ENCODE measurements around the gene TACR2. TPM values are rescaled to one million over a fixed set of nuclear protein-coding genes. Genes with fewer than 3 reads are reported as not detected.
A peak's percentile ranks its signal among the peaks of the same experiment; 100 is the strongest.

The TACR2 gene
- total RNA-seq, 1 donor from 2014 or later = not detected

DNA sequence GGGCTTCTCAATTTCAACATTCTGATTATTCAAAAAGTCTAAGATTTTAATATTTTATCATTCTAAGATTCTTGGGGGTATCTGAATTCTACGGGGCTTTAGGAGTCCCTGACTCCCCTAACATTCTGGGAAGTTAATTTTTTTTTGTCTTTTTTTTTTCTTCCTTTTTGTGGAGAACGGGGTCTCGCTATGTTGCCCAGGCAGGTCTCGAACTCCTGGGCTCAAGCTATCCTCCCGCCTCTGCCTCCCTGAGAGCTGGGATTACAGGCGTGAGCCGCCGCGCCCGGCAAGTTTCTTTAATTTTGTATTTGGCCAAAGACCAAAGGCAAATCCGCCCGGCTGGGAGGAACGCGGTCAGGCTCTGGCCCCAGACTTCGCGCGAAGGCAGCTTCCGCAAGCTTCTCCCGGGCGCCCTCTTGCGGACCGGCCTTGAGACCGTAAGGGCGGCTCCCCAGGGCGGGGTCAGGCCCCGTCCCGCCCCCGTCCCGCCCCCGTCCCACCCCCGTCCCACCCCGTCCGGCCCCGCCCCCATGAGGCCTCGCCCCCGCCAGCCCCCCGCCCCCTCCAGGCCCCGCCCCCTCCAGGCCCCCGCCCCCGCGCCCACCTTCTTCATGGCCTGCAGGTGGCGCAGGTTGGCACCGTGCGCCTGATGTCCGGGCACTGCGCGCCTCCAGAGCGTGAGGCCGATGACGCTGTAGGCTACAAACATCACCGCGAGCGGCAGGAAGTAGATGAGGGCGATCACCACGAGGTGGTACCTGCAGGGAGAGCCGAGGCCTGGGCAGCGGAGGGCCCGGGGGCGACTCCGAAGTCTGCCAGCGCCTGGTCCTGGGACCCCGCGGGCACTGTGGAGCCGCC is 8.2 kb downstream of the TACR2 start:
- intact Hi-C loops (cut with micrococcal nuclease) = no loop called here
- DNase-seq (peak; percentile 97), ATAC-seq (peak; percentile 83)

DNA sequence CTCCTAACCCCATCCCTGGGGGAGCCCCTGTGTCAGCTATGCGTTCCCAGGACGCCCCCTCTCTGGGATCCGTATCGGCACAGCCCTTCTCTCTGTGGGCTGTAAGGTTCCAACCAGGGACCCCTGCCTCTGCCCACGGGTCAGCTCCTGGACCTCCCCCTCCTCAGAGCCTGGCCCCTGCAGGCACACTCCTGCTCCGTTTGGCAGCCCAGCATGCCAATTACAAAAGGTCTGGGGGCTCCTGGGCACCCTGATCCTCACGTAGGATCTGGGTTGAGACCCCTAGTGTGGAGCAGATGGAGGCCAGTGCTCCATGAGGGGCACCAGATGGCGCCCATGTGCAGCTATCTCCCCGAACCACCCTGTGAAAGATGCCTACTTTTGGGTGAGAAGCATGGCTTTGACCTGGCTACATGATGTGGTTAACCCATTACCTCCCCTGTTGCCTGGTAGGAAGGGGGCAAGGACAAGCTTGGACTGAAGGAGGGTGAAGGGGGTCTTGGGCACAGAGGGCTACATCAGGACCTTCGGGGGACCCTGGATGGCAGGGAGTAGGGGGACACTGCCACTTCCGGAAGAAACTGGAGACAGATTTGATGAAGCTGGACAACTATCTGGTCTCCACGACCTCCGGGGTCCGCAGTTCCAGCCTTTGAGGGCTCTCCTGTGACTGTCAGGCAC is 9.0 kb downstream of the TACR2 start:
- ATAC-seq = peak; percentile 7
- DNase-seq = no peak
- intact Hi-C loops (cut with micrococcal nuclease) = no loop called here

DNA sequence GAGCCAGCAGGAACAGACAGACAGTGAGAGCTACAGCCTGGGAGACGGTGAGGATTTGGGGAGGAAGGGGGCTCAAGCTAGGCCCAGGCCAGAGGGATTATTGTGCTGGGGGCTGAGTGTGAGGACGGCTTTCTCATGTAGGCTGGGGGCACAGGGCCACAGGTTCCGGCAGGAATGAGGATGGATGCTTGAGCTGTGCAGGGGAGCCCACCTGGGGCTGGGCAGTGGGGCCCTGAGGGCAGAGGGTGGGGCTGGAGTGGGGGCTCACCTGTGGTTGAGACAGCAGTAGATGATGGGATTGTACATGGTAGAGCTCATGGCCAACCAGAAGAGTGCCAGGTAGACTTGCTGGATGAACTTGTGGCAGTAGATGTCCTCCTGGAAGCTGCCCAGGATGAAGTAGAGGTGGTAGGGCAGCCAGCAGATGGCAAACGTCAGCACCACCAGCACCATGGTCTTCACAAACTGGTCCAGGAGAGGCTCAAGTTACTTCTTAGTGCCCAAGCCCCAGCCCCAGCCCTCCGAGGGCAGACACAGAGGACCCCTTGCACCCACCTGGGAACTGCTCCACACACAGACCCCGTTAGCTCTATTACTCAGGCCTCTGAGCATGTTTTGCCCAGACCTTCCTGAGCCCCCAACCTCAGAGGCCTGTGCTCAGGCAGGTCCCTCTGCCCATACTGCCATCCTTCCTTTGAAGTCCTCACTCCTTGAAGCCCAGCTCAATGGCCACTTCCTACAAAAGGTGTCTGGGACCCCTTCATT is 9.7 kb downstream of the TACR2 start:
- intact Hi-C loops (cut with micrococcal nuclease) = no loop called here
- no peak for DNase-seq
- ATAC-seq = no peak

DNA sequence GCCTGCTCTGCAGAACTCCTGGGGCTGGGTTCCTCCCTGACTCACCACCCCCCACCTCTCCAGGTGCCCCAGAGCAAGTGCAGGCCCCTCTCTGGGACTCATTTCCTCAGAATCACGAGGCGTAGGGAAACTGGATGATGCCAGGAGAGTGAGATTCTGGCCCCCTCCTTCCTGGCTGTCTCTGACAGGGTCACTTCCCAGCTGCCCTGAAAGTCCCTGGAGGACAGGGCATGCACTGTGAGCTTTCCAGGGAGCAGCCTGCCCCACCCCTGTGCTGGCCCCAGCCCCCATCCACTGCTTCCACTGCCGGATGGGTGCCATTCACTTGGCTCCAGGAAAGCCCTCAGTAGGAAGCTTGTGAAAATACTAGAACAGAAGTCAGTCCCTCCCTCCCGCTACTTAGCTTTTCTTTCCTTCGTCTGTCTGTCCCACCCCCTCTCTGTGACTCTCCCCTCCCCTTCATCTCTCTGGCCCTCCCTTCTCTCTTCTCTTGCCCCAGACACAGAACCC is 10.4 kb downstream of the TACR2 start:
- ATAC-seq (peak; percentile 40), DNase-seq (peak; percentile 73)
- intact Hi-C loops (cut with micrococcal nuclease) = no loop called here

DNA sequence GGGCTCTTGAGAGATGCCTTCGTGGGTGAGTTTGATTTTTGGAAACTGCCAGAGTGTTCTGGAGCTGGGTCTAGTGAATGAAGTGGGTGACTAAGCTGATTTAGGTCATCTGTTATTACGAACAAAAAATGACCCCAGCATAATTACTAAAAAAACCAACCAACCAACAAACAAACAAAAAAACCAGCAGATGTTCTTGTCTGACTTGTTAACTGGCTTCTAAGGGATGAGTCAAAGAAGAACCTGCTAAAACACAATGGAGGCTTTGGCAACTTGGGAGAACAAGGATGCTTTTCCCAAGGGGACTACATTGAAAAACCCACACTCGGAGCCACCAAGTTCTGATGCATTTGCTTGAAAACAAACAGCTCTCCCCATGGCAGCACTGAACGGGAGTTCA is 11.5 kb downstream of the TACR2 start:
- no peak for DNase-seq
- intact Hi-C loops (cut with micrococcal nuclease) = no loop called here

DNA sequence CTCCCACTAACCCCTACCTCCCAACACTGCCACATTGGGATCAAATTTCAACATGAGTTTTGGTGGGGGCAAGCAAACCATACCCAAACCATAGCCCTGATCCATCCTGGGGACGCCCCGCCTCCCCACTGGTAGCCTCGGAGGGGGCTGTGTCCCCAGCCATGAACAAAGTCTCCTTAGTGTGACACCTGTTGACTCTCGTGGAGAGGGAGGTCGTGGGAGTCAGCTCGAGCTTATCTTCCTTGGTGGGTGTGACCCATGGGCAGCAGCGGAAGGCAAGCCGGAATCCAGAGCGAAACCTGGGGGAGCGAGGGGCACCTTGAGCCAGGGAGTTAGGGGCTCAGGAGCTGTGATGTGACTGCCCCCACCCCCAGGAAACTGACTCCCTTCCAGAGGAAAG is 11.9 kb downstream of the TACR2 start:
- ATAC-seq (no peak), DNase-seq (no peak)
- intact Hi-C loops (cut with micrococcal nuclease) = no loop called here

More for the DNA sequence above, 11.5 kb downstream of the TACR2 start:
- no peak for ATAC-seq

DNA sequence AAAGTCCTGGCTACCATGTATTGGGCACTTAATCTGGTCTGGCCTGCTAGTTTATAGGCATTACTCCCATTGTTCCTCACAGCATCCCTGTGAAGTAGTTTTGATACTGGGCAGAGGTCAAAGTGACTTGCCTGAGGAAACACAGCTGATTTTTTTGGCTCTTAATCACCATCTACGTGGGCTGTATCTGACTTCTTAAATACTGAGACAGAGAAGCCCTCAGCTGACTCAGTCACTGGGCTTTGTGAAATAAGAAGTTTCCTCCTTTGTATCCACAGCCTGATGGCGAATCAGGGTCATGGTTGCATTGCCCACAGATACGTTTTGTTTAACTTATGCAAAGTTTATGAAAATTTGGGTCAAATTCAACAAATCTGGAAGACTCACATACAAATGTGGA is 13.2 kb downstream of the TACR2 start:
- ATAC-seq (peak; percentile 7), DNase-seq (no peak)
- intact Hi-C loops (cut with micrococcal nuclease) = no loop called here

DNA sequence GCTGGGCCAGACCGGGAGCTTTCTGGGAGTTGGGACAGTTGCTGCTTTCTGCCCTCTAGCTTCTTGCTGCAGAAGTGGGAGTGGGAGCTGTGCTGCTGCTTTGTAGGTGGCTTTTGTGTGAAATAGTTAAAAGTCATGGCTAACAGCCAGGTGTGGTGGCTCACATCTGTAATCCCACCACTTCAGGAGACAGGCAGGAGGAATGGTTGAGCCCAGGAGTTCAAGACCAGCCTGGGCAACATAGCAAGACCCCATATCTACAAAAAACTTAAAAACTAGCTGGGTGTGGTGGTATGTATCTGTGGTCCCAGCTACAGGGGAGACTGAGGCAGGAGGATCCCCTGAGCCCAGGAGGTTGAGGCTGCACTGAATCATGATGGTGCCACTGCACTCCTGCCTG is 13.7 kb downstream of the TACR2 start:
- intact Hi-C loops (cut with micrococcal nuclease) = no loop called here
- DNase-seq (no peak), ATAC-seq (no peak)

DNA sequence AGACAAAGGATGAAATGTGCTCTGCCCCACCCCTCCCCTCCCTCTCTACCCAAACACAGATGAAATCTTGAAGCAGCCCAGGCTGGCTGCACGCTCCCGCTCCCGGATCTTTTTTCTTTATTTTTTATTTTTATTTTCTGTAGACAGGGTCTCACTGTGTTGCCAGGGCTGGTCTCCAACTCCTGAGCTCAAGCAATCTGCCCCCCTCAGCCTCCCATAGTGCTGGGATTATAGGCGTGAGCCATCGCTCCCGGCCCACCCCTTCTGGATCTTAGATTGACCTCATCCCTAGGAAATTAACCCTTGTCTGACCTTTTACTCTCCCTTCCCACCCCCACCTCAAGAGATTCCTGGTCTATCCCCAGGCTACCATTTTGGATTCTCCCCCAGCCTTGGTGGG is 14.3 kb downstream of the TACR2 start:
- ATAC-seq = no peak
- no peak for DNase-seq
- intact Hi-C loops (cut with micrococcal nuclease) = no loop called here

DNA sequence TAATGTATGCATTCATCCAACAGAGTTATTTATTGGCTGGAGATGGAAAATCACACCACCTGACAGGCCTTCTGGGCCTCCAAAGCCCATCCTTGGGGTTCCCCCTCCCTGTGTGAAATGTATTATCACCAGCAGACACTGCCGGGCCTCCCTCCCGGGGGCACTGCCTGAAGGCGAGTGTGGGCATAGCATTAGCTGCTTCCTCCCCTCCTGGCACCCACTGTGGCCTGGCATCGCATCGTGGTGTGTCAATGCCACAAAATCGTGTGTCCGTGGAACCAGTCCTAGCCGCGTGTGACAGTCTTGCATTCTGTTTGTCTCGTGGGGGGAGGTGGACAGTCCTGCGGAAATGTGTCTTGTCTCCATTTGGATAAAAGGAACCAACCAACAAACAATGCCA is 15.3 kb downstream of the TACR2 start:
- DNase-seq (no peak), ATAC-seq (no peak)
- intact Hi-C loops (cut with micrococcal nuclease) = no loop called here

DNA sequence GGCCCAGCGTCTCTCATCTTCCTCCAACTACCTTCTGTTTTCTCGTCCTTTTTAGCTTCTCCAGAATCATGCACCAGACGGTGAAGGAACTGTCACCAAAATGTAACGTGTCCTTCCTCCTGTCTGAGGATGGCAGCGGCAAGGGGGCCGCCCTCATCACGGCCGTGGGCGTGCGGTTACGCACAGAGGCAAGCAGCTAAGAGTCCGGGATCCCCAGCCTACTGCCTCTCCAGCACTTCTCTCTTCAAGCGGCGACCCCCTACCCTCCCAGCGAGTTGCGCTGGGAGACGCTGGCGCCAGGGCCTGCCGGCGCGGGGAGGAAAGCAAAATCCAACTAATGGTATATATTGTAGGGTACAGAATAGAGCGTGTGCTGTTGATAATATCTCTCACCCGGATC is 15.8 kb downstream of the TACR2 start:
- intact Hi-C loops (cut with micrococcal nuclease) = no loop called here
- ATAC-seq (no peak), DNase-seq (no peak)

DNA sequence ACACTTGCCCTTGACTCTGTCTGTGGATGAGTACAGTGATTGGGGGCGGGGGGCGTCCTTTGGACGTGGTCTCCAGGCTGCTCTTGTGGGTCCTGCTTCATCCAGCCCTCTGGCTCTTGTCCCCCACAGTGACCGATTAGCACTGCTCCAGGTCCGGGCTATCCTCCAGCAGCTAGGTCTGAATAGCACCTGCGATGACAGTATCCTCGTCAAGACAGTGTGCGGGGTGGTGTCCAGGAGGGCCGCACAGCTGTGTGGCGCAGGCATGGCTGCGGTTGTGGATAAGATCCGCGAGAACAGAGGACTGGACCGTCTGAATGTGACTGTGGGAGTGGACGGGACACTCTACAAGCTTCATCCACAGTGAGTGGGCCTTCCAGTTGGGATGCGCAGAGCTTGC is 18.3 kb downstream of the TACR2 start:
- intact Hi-C loops (cut with micrococcal nuclease) = no loop called here
- ATAC-seq (peak; percentile 42), DNase-seq (peak; percentile 41)

DNA sequence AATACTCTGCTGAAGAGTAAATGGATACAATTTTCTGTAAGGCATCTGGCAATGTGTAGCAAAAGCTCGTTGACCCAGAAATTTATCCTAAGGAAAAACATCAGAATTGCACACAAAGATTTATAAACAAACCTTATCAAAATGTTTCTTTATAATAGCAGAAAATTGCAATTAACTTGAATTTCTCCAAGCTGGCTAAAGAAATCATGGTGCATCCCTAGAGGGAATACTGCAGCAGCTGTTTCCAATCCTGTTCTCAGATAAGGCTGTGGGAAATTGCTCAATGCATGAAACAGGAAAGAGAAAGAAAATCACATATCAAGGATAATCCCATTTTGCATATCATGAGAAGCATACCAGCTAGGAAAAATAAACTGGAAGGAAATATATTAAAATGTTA is 18.7 kb downstream of the TACR2 start:
- intact Hi-C loops (cut with micrococcal nuclease) = no loop called here
- peak; percentile 75 for ATAC-seq
- no peak for DNase-seq

DNA sequence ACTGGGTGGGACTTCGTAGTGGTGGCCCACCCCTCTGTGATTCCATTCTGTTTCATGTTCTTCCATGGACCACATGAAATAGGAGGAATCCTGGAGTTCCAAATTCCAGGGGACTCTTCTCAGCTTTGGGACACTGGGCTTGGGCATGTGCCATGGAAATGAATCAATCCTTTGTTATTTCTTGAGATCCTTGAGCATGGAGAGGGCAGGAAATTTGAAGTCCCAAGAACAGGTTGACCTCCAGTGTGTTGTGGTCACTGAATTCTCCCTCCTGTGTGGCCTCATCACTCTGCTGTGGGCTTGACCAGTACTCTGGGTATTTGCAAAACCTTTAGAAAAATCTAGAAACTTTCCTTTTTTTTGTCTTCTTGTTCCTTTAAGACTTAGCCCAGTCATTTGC is 22.7 kb downstream of the TACR2 start:
- DNase-seq (no peak), ATAC-seq (no peak)
- intact Hi-C loops (cut with micrococcal nuclease) = loop anchor here (5.0 kb wide), 1 partner anchor 157 kb away; no protein-coding TSS in a partner anchor

DNA sequence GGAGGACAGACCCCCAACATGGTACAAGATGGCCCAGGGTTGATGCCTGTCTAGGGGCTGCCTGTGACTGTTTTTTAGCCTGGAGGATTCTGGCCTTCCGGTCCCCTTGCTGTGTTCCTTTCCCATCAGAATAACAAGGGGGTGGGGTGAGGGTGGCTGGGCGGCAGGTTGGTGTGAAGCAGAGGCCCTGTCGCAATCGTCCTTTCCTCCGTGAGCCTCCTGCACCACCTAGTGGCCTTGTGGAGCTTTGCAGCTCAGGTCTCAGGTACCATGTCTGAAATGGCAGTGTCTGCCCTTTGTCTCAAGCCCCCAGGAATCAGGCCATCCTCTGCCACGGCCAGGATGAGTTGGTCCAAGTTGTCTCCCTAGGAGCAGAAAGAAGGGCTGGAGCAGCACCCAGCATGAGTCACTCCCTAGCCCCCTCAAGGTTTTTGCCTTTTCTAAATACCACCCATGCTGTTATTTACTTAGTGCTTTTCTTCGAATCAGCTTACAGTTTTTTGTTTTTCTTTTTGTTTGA is 24.2 kb downstream of the TACR2 start:
- intact Hi-C loops (cut with micrococcal nuclease) = loop anchor here (5.0 kb wide), 1 partner anchor 155 kb away; no protein-coding TSS in a partner anchor
- ATAC-seq (peak; percentile 89), DNase-seq (peak; percentile 88)

DNA sequence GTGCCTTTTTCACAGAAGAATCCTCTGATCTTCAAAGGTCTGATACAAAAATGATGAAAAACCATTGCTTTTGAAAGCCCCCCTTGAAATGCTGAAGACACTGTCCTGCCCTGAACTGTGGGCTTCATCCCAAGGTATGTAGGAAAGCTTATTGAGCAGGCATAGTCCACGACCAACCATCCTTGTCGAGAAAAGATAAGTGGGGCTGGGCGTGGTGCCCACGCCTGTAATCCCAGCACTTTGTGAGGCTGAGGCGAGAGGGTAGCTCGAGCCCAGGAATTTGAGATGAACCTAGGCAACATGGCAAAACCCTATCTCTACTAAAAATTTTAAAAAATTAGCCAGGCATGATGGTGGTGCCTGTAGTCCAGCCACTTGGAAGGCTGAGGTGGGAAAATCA is 25.6 kb downstream of the TACR2 start:
- ATAC-seq (peak; percentile 68), DNase-seq (peak; percentile 63)
- intact Hi-C loops (cut with micrococcal nuclease) = loop anchor here (5.0 kb wide), 1 partner anchor 154 kb away; no protein-coding TSS in a partner anchor

DNA sequence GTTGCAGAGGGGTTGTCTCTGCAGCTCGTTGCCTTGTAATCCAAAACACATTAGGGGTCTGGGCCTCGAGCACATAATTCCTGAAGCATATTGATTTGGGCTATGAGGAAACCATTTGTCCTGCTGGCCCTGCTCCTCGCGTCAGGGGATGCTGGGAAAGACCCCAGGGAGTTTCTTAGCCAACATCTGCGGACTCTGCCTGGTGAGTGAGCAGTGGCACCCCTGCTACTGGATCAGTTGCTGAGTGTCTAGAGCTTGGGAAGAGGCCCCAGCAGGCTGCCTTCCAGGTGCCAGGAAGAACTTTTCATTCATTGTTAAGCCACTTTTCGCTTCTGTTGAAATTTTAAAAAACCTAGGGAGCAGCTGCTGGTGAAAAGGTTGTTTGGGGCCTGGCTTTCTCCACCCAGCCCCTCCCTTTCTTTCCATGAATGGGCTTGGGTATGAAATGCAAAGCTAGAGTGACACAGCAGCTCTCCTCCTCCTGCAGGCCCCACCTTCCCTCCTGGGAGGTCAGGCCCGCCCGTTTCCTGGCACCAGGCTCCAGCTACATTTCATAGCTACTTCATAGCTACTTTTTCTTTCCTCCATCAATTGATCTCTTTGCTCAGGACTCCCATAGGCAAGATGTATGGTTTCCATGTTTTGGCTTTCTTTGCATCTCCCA is 26.8 kb downstream of the TACR2 start:
- ATAC-seq = peak; percentile 62
- DNase-seq = peak; percentile 62
- intact Hi-C loops (cut with micrococcal nuclease) = loop anchor here (5.0 kb wide), 1 partner anchor 153 kb away; no protein-coding TSS in a partner anchor

DNA sequence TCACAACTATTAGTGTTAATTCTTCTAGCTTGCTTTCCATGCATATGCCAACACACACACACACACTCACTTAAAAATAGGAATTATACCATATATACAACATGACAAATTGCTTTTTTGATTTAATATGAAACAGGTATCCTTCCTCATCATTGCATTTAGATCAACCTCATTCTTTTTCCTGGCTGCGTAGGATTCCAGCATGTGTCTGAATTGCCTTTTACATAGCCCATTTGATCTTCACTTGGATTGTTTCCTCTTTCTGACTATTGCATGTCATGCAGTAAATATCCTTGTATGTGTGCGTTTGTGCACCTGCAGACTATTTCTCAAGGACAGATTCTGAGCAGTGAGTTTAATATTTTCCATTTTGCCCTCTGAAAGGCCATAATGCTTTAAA is 28.2 kb downstream of the TACR2 start:
- intact Hi-C loops (cut with micrococcal nuclease) = no loop called here
- ATAC-seq (no peak), DNase-seq (no peak)

DNA sequence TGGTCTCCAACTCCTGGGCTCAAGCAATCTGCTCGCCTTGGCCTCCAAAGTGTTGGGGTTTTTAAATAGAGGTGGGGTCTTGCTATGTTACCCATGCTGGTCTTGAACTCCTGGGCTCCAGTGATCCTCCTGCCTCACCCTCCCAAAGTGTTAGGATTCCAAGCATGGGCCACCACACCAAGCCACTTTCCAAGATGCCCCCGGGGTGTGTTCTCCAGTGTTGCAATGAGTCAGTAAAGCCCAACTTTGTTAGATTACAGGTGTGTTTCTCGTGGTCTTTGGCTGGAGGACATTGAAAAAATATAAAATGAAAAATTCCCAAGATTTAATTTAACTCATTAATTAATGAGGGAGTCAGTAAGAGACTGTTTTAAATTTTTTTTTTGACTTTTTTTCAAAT is 29.2 kb downstream of the TACR2 start:
- intact Hi-C loops (cut with micrococcal nuclease) = no loop called here
- ATAC-seq = no peak

More for the DNA sequence above, 29.2 kb downstream of the TACR2 start:
- no peak for DNase-seq

All from left ventricle myocardium superior (tissue), 1 donor.